ENCODE measurements around the gene ANKRD11.

DNA sequence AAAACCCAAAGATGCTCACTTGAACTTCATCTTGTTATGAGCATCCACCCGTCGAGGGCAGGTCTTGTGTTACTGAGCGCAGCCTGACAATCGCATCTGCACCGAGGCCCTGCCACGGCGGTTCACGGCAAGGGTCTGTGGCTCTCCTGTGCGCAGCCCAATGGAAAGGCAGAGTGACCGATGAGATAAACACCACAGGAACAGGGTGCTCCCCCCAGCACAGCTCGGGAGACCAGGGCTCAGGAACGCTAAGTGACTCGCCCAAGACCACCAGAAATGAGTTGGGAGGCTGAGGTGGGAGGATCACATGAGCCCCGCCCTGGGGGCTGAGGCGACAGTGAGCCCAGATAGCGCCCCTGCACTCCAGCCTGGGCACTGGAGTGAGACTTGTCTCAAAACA is 134.7 kb downstream of the ANKRD11 start:
- no peak for TF ChIP-seq POLR2A (IDR thresholded peaks at IDR 0.05; ENCODE audit: low read length)
- no peak for TF ChIP-seq GATA1 (IDR thresholded peaks at IDR 0.05; ENCODE audit: low read depth, low read length)
